MM.1S (cell line): Measurements from ENCODE around the gene ARHGEF12.

Experiments
- DNase-seq: peaks from one replicate; pipeline ENCODE4 v3.0.0-alpha.2; 2015
- H2AFZ ChIP-seq: fragments of 300-600 bp; sonication (generic); 2 replicates; pipeline ENCODE4 v1.6.0; 2016; ENCODE audit warnings: antibody characterized with exemption, low read length
- H3F3A ChIP-seq: fragments of 300-600 bp; sonication (generic); 2 replicates; pipeline ENCODE4 v1.6.1; 2016; ENCODE audit warnings: mild to moderate bottlenecking, antibody characterized with exemption, low read length, moderate library complexity, mixed read lengths; ENCODE audit not compliant: insufficient read depth
- H3K27ac ChIP-seq: fragments of 300-600 bp; sonication (generic); 2 replicates; pipeline ENCODE4 v1.5.1; 2016; ENCODE audit warnings: mild to moderate bottlenecking, low read length
- H3K27me3 ChIP-seq: fragments of 300-600 bp; sonication (generic); replicated peaks from 2 replicates; pipeline ENCODE4 v1.6.0; 2016; ENCODE audit warnings: low read length; ENCODE audit not compliant: insufficient read depth
- H3K36me3 ChIP-seq: fragments of 300-600 bp; sonication (generic); replicated peaks from 2 replicates; pipeline ENCODE4 v1.6.1; 2016; ENCODE audit warnings: mild to moderate bottlenecking, low read length, mixed read lengths; ENCODE audit not compliant: insufficient read depth
- H3K4me1 ChIP-seq: fragments of 300-600 bp; sonication (generic); 2 replicates; pipeline ENCODE4 v1.6.1; 2016; ENCODE audit warnings: low read length, mixed read lengths
- H3K4me2 ChIP-seq: fragments of 300-600 bp; sonication (generic); 2 replicates; pipeline ENCODE4 v1.6.0; 2016; ENCODE audit warnings: low read depth, low read length
- H3K4me3 ChIP-seq: fragments of 300-600 bp; sonication (generic); 2 replicates; pipeline ENCODE4 v1.5.1; 2016; ENCODE audit warnings: low read length, mixed read lengths
- H3K79me2 ChIP-seq: fragments of 300-600 bp; sonication (generic); 2 replicates; pipeline ENCODE4 v1.6.1; 2016; ENCODE audit warnings: mixed run types, low read length, mixed read lengths
- H3K9ac ChIP-seq: fragments of 300-600 bp; sonication (generic); 2 replicates; pipeline ENCODE4 v1.6.1; 2016; ENCODE audit warnings: low read length, mixed read lengths
- H3K9me2 ChIP-seq: fragments of 300-600 bp; sonication (generic); replicated peaks from 2 replicates; pipeline ENCODE4 v1.6.1; 2016; ENCODE audit warnings: mild to moderate bottlenecking, low read length, mixed read lengths; ENCODE audit not compliant: insufficient read depth
- H3K9me3 ChIP-seq: fragments of 300-600 bp; sonication (generic); replicated peaks from 2 replicates; pipeline ENCODE4 v1.6.1; 2016; ENCODE audit warnings: mild to moderate bottlenecking, low read length, mixed read lengths; ENCODE audit not compliant: insufficient read depth
- H4K20me1 ChIP-seq: fragments of 300-600 bp; sonication (generic); 2 replicates; pipeline ENCODE4 v1.6.1; 2016; ENCODE audit warnings: mild to moderate bottlenecking, low read length, moderate library complexity, mixed read lengths; ENCODE audit not compliant: insufficient read depth
- EZH2 ChIP-seq: fragments of 300-600 bp; sonication (generic); optimal IDR thresholded peaks from 2 replicates; pipeline ENCODE3; 2017; ENCODE audit warnings: low read depth, mild to moderate bottlenecking, antibody characterized with exemption, low read length, mixed read lengths
- EZH2phosphoT487 ChIP-seq: fragments of 300-600 bp; sonication (generic); IDR thresholded peaks from 2 replicates; pipeline ENCODE4 v1.6.1; 2018; ENCODE audit warnings: antibody characterized with exemption, low read length
- TF ChIP-seq, protein P1 (sequence below): fragments of 300-600 bp; sonication (generic); IDR thresholded peaks from 2 replicates; pipeline ENCODE4 v1.5.1; 2016; ENCODE audit warnings: antibody characterized with exemption, low read length, mixed read lengths

ARHGEF12 gene

DNA sequence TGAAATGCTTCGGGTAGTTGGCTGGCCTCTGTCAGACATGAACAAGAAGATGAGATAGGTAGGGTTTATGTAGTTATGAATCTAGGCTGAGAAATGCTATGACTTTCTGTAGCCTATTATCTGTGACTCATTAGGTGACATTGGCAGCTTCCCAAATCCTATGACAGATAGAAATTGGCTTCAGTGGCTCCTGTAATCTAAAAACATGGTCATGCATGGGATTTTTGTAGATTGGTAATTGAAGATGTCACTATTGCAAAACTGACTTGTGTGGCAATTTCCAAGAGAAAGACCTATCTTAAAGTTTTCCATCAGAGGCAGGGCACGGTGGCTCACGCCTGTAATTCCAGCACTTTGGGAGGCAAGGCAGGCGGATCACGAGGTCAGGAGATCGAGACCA, 145.9 kb downstream of the ARHGEF12 start:
- no peak overlapping the region for H3K4me3 ChIP-seq
- H3K79me2 ChIP-seq, result no peaks in the 10 kb centered on the region
- H3F3A ChIP-seq, result no peaks in the 10 kb centered on the region; the same call in 1 of the 2 replicates
- H3K4me2 ChIP-seq, result no peak overlapping the region
- no peaks in the 10 kb centered on the region for H3K9me3 ChIP-seq
- DNase-seq, result no peak
- H2AFZ ChIP-seq, result no peak overlapping the region
- H4K20me1 ChIP-seq, result no peaks in the 10 kb centered on the region
- TF ChIP-seq EZH2phosphoT487 (no peak), EZH2 (no peak)
- TF ChIP-seq, protein P1, sequence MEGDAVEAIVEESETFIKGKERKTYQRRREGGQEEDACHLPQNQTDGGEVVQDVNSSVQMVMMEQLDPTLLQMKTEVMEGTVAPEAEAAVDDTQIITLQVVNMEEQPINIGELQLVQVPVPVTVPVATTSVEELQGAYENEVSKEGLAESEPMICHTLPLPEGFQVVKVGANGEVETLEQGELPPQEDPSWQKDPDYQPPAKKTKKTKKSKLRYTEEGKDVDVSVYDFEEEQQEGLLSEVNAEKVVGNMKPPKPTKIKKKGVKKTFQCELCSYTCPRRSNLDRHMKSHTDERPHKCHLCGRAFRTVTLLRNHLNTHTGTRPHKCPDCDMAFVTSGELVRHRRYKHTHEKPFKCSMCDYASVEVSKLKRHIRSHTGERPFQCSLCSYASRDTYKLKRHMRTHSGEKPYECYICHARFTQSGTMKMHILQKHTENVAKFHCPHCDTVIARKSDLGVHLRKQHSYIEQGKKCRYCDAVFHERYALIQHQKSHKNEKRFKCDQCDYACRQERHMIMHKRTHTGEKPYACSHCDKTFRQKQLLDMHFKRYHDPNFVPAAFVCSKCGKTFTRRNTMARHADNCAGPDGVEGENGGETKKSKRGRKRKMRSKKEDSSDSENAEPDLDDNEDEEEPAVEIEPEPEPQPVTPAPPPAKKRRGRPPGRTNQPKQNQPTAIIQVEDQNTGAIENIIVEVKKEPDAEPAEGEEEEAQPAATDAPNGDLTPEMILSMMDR, result no peak
- H3K27ac ChIP-seq, result no peak overlapping the region
- peaks cover 11% of the 10 kb centered on the region for H3K4me1 ChIP-seq
- no peak overlapping the region for H3K9ac ChIP-seq
- H3K36me3 ChIP-seq, result peaks cover 8% of the 10 kb centered on the region
- H3K9me2 ChIP-seq, result no peaks in the 10 kb centered on the region
- H3K27me3 ChIP-seq, result no peaks in the 10 kb centered on the region

DNA sequence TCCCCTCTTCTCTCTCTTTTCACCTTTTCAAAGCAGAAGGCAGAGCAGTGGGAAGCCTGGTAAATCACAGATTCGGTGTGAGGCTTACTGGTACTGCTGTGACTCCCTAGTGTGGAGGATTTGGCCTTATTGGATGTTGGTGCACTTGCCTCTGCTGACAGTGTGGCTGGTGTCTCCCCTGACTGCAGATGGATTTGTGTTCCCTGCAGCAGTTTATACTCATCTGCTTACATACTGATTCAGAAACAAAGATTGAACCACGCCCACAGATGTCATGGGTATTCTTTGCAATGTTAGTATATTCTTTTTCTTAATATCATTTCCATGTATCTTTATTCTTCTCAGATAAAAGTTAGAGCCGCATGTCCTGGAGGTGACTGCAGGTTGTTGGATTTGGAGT, 148.5 kb downstream of the ARHGEF12 start:
- Histone ChIP-seq H3K4me3 (no peak overlapping the region), H3K4me1 (no peaks in the 10 kb centered on the region), H3K9ac (no peak overlapping the region), H3K27ac (no peak overlapping the region), H3K9me3 (no peaks in the 10 kb centered on the region), H3K36me3 (peaks cover 8% of the 10 kb centered on the region), H3K9me2 (no peaks in the 10 kb centered on the region), H3F3A (no peaks in the 10 kb centered on the region), H3K4me2 (no peak overlapping the region), H3K79me2 (no peaks in the 10 kb centered on the region), H4K20me1 (no peaks in the 10 kb centered on the region), H3K27me3 (no peaks in the 10 kb centered on the region), H2AFZ (no peak overlapping the region)
- no peak for TF ChIP-seq EZH2
- TF ChIP-seq EZH2phosphoT487, result no peak
- TF ChIP-seq, protein P1, result no peak
- DNase-seq, result no peak

DNA sequence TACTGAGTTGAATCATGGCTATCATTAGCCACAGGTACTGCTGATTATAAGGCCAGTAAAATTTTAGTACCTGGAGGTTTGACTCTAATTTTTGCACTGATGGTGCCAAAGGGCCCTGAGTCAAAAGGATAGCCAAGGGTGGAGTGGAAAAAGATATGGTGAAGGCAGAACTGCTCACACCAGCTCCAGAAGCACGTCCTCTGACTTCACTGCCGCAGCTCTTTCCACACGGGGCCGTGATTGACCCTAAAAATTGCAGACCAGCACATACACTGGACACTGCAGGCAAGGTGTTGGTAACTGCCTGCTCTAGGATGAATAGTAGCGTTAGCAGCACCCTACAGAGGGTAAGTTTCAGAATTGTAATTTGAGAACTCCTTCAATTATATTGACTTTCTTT, 149.9 kb downstream of the ARHGEF12 start:
- H3K4me2 ChIP-seq, result no peak overlapping the region
- peaks cover 2% of the 10 kb centered on the region; the same call in 1 of the 2 replicates for H3K36me3 ChIP-seq
- H3K4me1 ChIP-seq, result no peaks in the 10 kb centered on the region
- no peak for TF ChIP-seq EZH2
- TF ChIP-seq EZH2phosphoT487, result no peak
- TF ChIP-seq, protein P1, result no peak
- H2AFZ ChIP-seq, result no peak overlapping the region
- no peaks in the 10 kb centered on the region for H3K9me2 ChIP-seq
- no peaks in the 10 kb centered on the region for H3K27me3 ChIP-seq
- H3K27ac ChIP-seq, result no peak overlapping the region
- H3K9me3 ChIP-seq, result no peaks in the 10 kb centered on the region
- no peaks in the 10 kb centered on the region for H4K20me1 ChIP-seq
- H3K4me3 ChIP-seq, result no peak overlapping the region
- H3F3A ChIP-seq, result no peaks in the 10 kb centered on the region
- H3K79me2 ChIP-seq, result no peaks in the 10 kb centered on the region
- no peak overlapping the region for H3K9ac ChIP-seq
- DNase-seq, result no peak
